COLO668 (cell line): ENCODE measurements around the gene YWHAQ.
"Not testable (repeated sequence)": the region's sequence is repeated elsewhere in the genome, so short reads cannot be mapped to it uniquely, and the experiment has no call there.

ENCODE experiments used
- DNase-seq: peaks from one replicate; lab custom pipeline; 2025; ENCODE audit not compliant: unreplicated experiment; lab: John Stamatoyannopoulos, UW

The YWHAQ gene

GRCh38 chr2:9634133-9634532 is 3.3 kb upstream of the YWHAQ start:
- no peak for DNase-seq

GRCh38 chr2:9631878-9632700 is 1.3 kb upstream of the YWHAQ start:
- DNase-seq, result no peak

- DNase-seq, result no peak
Measured at GRCh38 chr2:9631553-9631819, 689 bp upstream of the YWHAQ start.

GRCh38 chr2:9630117-9630735 is 571 bp downstream of the YWHAQ start:
- DNase-seq, result peak; percentile 86

GRCh38 chr2:9629222-9630116 is 1.3 kb downstream of the YWHAQ start:
- no peak for DNase-seq

- DNase-seq, result no peak
Measured at GRCh38 chr2:9627310-9627709, 3.5 kb downstream of the YWHAQ start.

GRCh38 chr2:9623151-9623550 is 7.6 kb downstream of the YWHAQ start:
- DNase-seq, result no peak

GRCh38 chr2:9621655-9622054 is 9.1 kb downstream of the YWHAQ start:
- DNase-seq, result not testable (repeated sequence)

- no peak for DNase-seq
Measured at GRCh38 chr2:9618410-9618809, 12.4 kb downstream of the YWHAQ start.

GRCh38 chr2:9617749-9618148 is 13.0 kb downstream of the YWHAQ start:
- DNase-seq, result no peak

GRCh38 chr2:9617296-9617695 is 13.5 kb downstream of the YWHAQ start:
- no peak for DNase-seq

- DNase-seq, result no peak
Measured at GRCh38 chr2:9614562-9614961, 16.2 kb downstream of the YWHAQ start.

- no peak for DNase-seq
Measured at GRCh38 chr2:9613291-9613690, 17.5 kb downstream of the YWHAQ start.

- DNase-seq, result not testable (repeated sequence)
Measured at GRCh38 chr2:9611549-9611912, 19.3 kb downstream of the YWHAQ start.

GRCh38 chr2:9610781-9611548 is 19.8 kb downstream of the YWHAQ start:
- DNase-seq, result no peak

GRCh38 chr2:9608491-9608890 is 22.3 kb downstream of the YWHAQ start:
- DNase-seq, result not testable (repeated sequence)

GRCh38 chr2:9602412-9602811 is 28.4 kb downstream of the YWHAQ start:
- no peak for DNase-seq

- DNase-seq, result no peak
Measured at GRCh38 chr2:9601397-9601796, 29.4 kb downstream of the YWHAQ start.

- no peak for DNase-seq
Measured at GRCh38 chr2:9599430-9599829, 31.4 kb downstream of the YWHAQ start.

GRCh38 chr2:9596621-9597311 is 34.0 kb downstream of the YWHAQ start:
- DNase-seq, result no peak

GRCh38 chr2:9595746-9596145 is 35.1 kb downstream of the YWHAQ start:
- DNase-seq, result no peak
